Measurements from ENCODE around the gene PPP1R7. TPM values are rescaled to one million over a fixed set of nuclear protein-coding genes. Genes with fewer than 3 reads are reported as not detected.

PPP1R7 gene
- polyA plus RNA-seq, 6 donors from 2014 or later: 96.4 to 130 (median 112) TPM

Other genes starting within 250 kb of the PPP1R7 start
- gene CROCC2, start 244.1 kb upstream of the PPP1R7 start, polyA plus RNA-seq (ENCODE audit: low read depth in 6 of 6): not detected
- gene SNED1, start 151.8 kb upstream of the PPP1R7 start, polyA plus RNA-seq (ENCODE audit: low read depth in 6 of 6): 1 to 10 TPM in 5 of 6 donors, under 1 TPM in 1; 0.75 to 3.2 (median 1.3) TPM
- gene MTERF4, start 48.2 kb upstream of the PPP1R7 start, polyA plus RNA-seq (ENCODE audit: low read depth in 6 of 6): 10 to 100 TPM; 45.7 to 71.2 (median 58.3) TPM
- 10 to 100 TPM in 2 of 6 donors, 1 to 10 TPM in 4; 3.9 to 17.4 (median 9.1) TPM for gene PASK, start 995 bp upstream of the PPP1R7 start, polyA plus RNA-seq (ENCODE audit: low read depth in 6 of 6)
- not detected for gene ANO7, start 38.2 kb downstream of the PPP1R7 start, polyA plus RNA-seq (ENCODE audit: low read depth in 6 of 6)
- 10 to 100 TPM in 5 of 6 donors, 1 to 10 TPM in 1; 10.0 to 54.7 (median 28.7) TPM for gene HDLBP, start 165.2 kb downstream of the PPP1R7 start, polyA plus RNA-seq (ENCODE audit: low read depth in 6 of 6)
- 100 to 1,000 TPM in 5 of 6 donors, 10 to 100 TPM in 1; 91.6 to 177 (median 125) TPM for gene SEPTIN2, start 165.5 kb downstream of the PPP1R7 start, polyA plus RNA-seq (ENCODE audit: low read depth in 6 of 6)
- gene FARP2, start 205.8 kb downstream of the PPP1R7 start, polyA plus RNA-seq (ENCODE audit: low read depth in 6 of 6): 10 to 100 TPM; 24.4 to 35.6 (median 29.5) TPM